Activated CD8-positive, alpha-beta T cell treated with anti-CD3 and anti-CD28 coated beads for 36 hours (primary cell): ENCODE results near the gene CHRM1. TPM values are rescaled to one million over a fixed set of nuclear protein-coding genes. Genes with fewer than 3 reads are reported as not detected.
"Not testable (repeated sequence)": the region's sequence is repeated elsewhere in the genome, so short reads cannot be mapped to it uniquely, and the experiment has no call there.

ENCODE experiments used
- ATAC-seq: fragments of 200-7000 bp; cut with Tn5 transposase; one replicate; pipeline ENCODE4 v1.10.0; 2021; ENCODE audit warnings: mild to moderate bottlenecking, moderate library complexity
- CTCF ChIA-PET: fragments of 350-600 bp; sonication (Branson Sonifier 250); formaldehyde crosslinking; loops from one replicate; lab custom pipeline; 2021; ENCODE audit warnings: antibody characterized with exemption; lab: Charles Lee
- POLR2A ChIA-PET: fragments of 350-600 bp; sonication (Branson Sonifier 250); formaldehyde crosslinking; loops from one replicate; lab custom pipeline; 2021; ENCODE audit warnings: antibody characterized with exemption; lab: Charles Lee
- DNase-seq: peaks from one replicate; pipeline ENCODE4 v3.0.0-alpha.2; 2020
- H3K27ac Mint-ChIP-seq: one replicate; pipeline ENCODE4 v1.8.0; 2021; ENCODE audit warnings: mild to moderate bottlenecking, mixed read lengths
- H3K27me3 Mint-ChIP-seq: one replicate; pipeline ENCODE4 v1.8.0; 2021; ENCODE audit warnings: mixed read lengths
- H3K36me3 Mint-ChIP-seq: one replicate; pipeline ENCODE4 v1.8.0; 2021; ENCODE audit warnings: low read depth, mixed read lengths
- H3K4me1 Mint-ChIP-seq: one replicate; pipeline ENCODE4 v1.8.0; 2021; ENCODE audit warnings: low read depth, mixed read lengths
- H3K4me3 Mint-ChIP-seq: one replicate; pipeline ENCODE4 v1.8.0; 2021; ENCODE audit warnings: mild to moderate bottlenecking, moderate library complexity, mixed read lengths
- H3K9me3 Mint-ChIP-seq: one replicate; pipeline ENCODE4 v1.8.0; 2021; ENCODE audit warnings: mixed read lengths
- CTCF ChIP-seq: fragments of 200-600 bp; IDR thresholded peaks from one replicate; pipeline ENCODE4 v1.8.0; 2022; ENCODE audit warnings: antibody characterized with exemption, mild to moderate bottlenecking
- intact Hi-C: fragments of 100-400 bp; cut with micrococcal nuclease; formaldehyde crosslinking; loops from one replicate; pipeline ENCODE4 v1.10.0; 2022
- total RNA-seq, 2 experiments: library from RNA; stranded (reverse); gene quantifications; one replicate each; pipeline ENCODE4 v1.2.3, GENCODE V29; 2021

Gene CHRM1
- total RNA-seq, 2 experiments from 2014 or later = not detected

GRCh38 chr11:62860835-62861563 is 60.2 kb downstream of the CHRM1 start:
- intact Hi-C loops = no loop called here
- Mint-ChIP-seq H3K36me3 (peaks cover 30% of the 10 kb centered on the region), H3K27me3 (no peaks in the 10 kb centered on the region), H3K9me3 (no peaks in the 10 kb centered on the region), H3K27ac (peak overlapping the region; percentile 61), H3K4me1 (peaks cover 41% of the 10 kb centered on the region), H3K4me3 (no peak overlapping the region)
- no peak for ATAC-seq
- no peak for TF ChIP-seq CTCF
- POLR2A ChIA-PET = interaction anchor here (0.6 to 5.7 kb wide), 5 partner anchors 19 to 235 kb away, joined by 3 to 31 read pairs (median 4); partner anchors contain the start of gene SLC3A2
- DNase-seq = no peak
- CTCF ChIA-PET = interaction anchor here (1.0 to 4.7 kb wide), 7 partner anchors 7 to 436 kb away, joined by 3 to 47 read pairs (median 3); partner anchors contain the start of gene TMEM179B

GRCh38 chr11:62859281-62859703 is 61.9 kb downstream of the CHRM1 start:
- Mint-ChIP-seq H3K36me3 (peaks cover 45% of the 10 kb centered on the region), H3K27ac (peak overlapping the region; percentile 13), H3K4me1 (peaks cover 42% of the 10 kb centered on the region)
- DNase-seq, ATAC-seq, intact Hi-C loops, CTCF ChIA-PET, H3K27me3 Mint-ChIP-seq, H3K4me3 Mint-ChIP-seq, H3K9me3 Mint-ChIP-seq: not testable (repeated sequence)
- POLR2A ChIA-PET = interaction anchor here (1.0 kb wide), 2 partner anchors 18 to 25 kb away, joined by 3 read pairs; no protein-coding TSS in a partner anchor

Other genes starting within 250 kb of the CHRM1 start
- gene UQCC3, start 249.7 kb downstream of the CHRM1 start, total RNA-seq = 1 to 10 TPM; 4.7 TPM
- 10 to 100 TPM; 12.0 to 12.9 TPM for gene LBHD1, start 249.1 kb downstream of the CHRM1 start, total RNA-seq
- gene UBXN1, start 242.3 kb downstream of the CHRM1 start, total RNA-seq = 100 to 1,000 TPM; 104 to 120 TPM
- gene LRRN4CL, start 231.8 kb downstream of the CHRM1 start, total RNA-seq = not detected
- gene BSCL2, start 213.9 kb downstream of the CHRM1 start, total RNA-seq = 10 to 100 TPM; 22.1 to 24.1 TPM
- not detected for gene GNG3, start 213.7 kb downstream of the CHRM1 start, total RNA-seq
- 10 to 100 TPM; 54.9 to 58.6 TPM for gene HNRNPUL2, start 193.9 kb downstream of the CHRM1 start, total RNA-seq
- gene TTC9C, start 192.9 kb downstream of the CHRM1 start, total RNA-seq = 10 to 100 TPM; 33.7 to 37.9 TPM
- gene ZBTB3, start 167.2 kb downstream of the CHRM1 start, total RNA-seq = 10 to 100 TPM in 1 of 2 experiments, 1 to 10 TPM in 1; 9.8 to 11.8 TPM
- 100 to 1,000 TPM; 109 to 111 TPM for gene POLR2G, start 159.8 kb downstream of the CHRM1 start, total RNA-seq
- 10 to 100 TPM; 13.7 to 16.7 TPM for gene TAF6L, start 150.0 kb downstream of the CHRM1 start, total RNA-seq
- gene TMEM179B, start 134.0 kb downstream of the CHRM1 start, total RNA-seq = 10 to 100 TPM; 18.6 to 19.5 TPM
- 10 to 100 TPM; 12.3 to 12.7 TPM for gene TMEM223, start 129.4 kb downstream of the CHRM1 start, total RNA-seq
- gene NXF1, start 115.9 kb downstream of the CHRM1 start, total RNA-seq = 10 to 100 TPM; 80.9 to 90.0 TPM
- gene STX5, start 89.3 kb downstream of the CHRM1 start, total RNA-seq = 10 to 100 TPM; 22.0 to 22.8 TPM
- not detected for gene TEX54, start 88.5 kb downstream of the CHRM1 start, total RNA-seq
- 10 to 100 TPM; 96.5 to 99.3 TPM for gene WDR74, start 81.8 kb downstream of the CHRM1 start, total RNA-seq
- gene SLC3A2, start 40.5 kb downstream of the CHRM1 start, total RNA-seq = 100 to 1,000 TPM; 299 to 315 TPM
- not detected for gene SLC22A6, start 63.6 kb upstream of the CHRM1 start, total RNA-seq
- not detected for gene SLC22A8, start 94.5 kb upstream of the CHRM1 start, total RNA-seq
- not detected for gene SLC22A24, start 222.9 kb upstream of the CHRM1 start, total RNA-seq